GM18499 (cell line): ENCODE data around the gene TIAM1.

Experiments
- ATAC-seq: cut with Tn5 transposase; IDR thresholded peaks from one replicate; pipeline ENCODE4 v1.9.1; 2021; ENCODE audit warnings: moderate number of reproducible peaks; ENCODE audit not compliant: insufficient read depth, unreplicated experiment

The TIAM1 gene

GRCh38 chr21:31182231-31183140, 161.6 kb downstream of the TIAM1 start:
- no peak for ATAC-seq

- ATAC-seq: no peak
Measured at GRCh38 chr21:31181082-31181750, 162.8 kb downstream of the TIAM1 start.

- no peak for ATAC-seq
Measured at GRCh38 chr21:31180256-31181081, 163.6 kb downstream of the TIAM1 start.

GRCh38 chr21:31176725-31177124, 167.3 kb downstream of the TIAM1 start:
- no peak for ATAC-seq

GRCh38 chr21:31176080-31176551, 167.9 kb downstream of the TIAM1 start:
- ATAC-seq: no peak

GRCh38 chr21:31173881-31174555, 170.0 kb downstream of the TIAM1 start:
- no peak for ATAC-seq

GRCh38 chr21:31172328-31172727, 171.7 kb downstream of the TIAM1 start:
- ATAC-seq: no peak

- no peak for ATAC-seq
Measured at GRCh38 chr21:31164713-31165694, 179.1 kb downstream of the TIAM1 start.

- no peak for ATAC-seq
Measured at GRCh38 chr21:31162827-31163226, 181.2 kb downstream of the TIAM1 start.

GRCh38 chr21:31162079-31162699, 181.9 kb downstream of the TIAM1 start:
- no peak for ATAC-seq

GRCh38 chr21:31161157-31161556, 182.9 kb downstream of the TIAM1 start:
- no peak for ATAC-seq

- ATAC-seq: no peak
Measured at GRCh38 chr21:31159808-31160207, 184.3 kb downstream of the TIAM1 start.

- ATAC-seq: no peak
Measured at GRCh38 chr21:31158789-31159581, 185.1 kb downstream of the TIAM1 start.

- ATAC-seq: no peak
Measured at GRCh38 chr21:31157756-31158155, 186.3 kb downstream of the TIAM1 start.

- no peak for ATAC-seq
Measured at GRCh38 chr21:31156662-31157061, 187.4 kb downstream of the TIAM1 start.

- no peak for ATAC-seq
Measured at GRCh38 chr21:31156169-31156568, 187.9 kb downstream of the TIAM1 start.

GRCh38 chr21:31151156-31152045, 192.7 kb downstream of the TIAM1 start:
- no peak for ATAC-seq
